GM21423 (cell line): ENCODE results near the gene NRAP.

ENCODE experiments used
- ATAC-seq: cut with Tn5 transposase; IDR thresholded peaks from one replicate; pipeline ENCODE4 v1.9.1; 2021; ENCODE audit warnings: mild to moderate bottlenecking, moderate library complexity; ENCODE audit not compliant: unreplicated experiment

Gene NRAP

GRCh38 chr10:113644185-113645120 is 19.4 kb downstream of the NRAP start:
- ATAC-seq = no peak

GRCh38 chr10:113643183-113643582 is 20.7 kb downstream of the NRAP start:
- ATAC-seq = no peak

- ATAC-seq = no peak
These were observed 22.1 kb downstream of the NRAP start for GRCh38 chr10:113641702-113642101.

GRCh38 chr10:113639966-113640365 is 23.9 kb downstream of the NRAP start:
- no peak for ATAC-seq

GRCh38 chr10:113631684-113632367 is 32.0 kb downstream of the NRAP start:
- no peak for ATAC-seq

- no peak for ATAC-seq
These were observed 32.8 kb downstream of the NRAP start for GRCh38 chr10:113630929-113631533.

GRCh38 chr10:113628607-113629153 is 35.2 kb downstream of the NRAP start:
- ATAC-seq = no peak

- ATAC-seq = no peak
These were observed 36.0 kb downstream of the NRAP start for GRCh38 chr10:113627836-113628235.

GRCh38 chr10:113626809-113627355 is 37.0 kb downstream of the NRAP start:
- no peak for ATAC-seq

GRCh38 chr10:113625461-113626186 is 38.2 kb downstream of the NRAP start:
- ATAC-seq = no peak

- ATAC-seq = no peak
These were observed 41.0 kb downstream of the NRAP start for GRCh38 chr10:113622831-113623230.

GRCh38 chr10:113621799-113622198 is 42.0 kb downstream of the NRAP start:
- no peak for ATAC-seq

GRCh38 chr10:113620936-113621335 is 42.9 kb downstream of the NRAP start:
- ATAC-seq = no peak

GRCh38 chr10:113620511-113620910 is 43.3 kb downstream of the NRAP start:
- no peak for ATAC-seq

GRCh38 chr10:113619401-113619800 is 44.4 kb downstream of the NRAP start:
- ATAC-seq = no peak

GRCh38 chr10:113618338-113618737 is 45.5 kb downstream of the NRAP start:
- no peak for ATAC-seq

GRCh38 chr10:113617086-113617485 is 46.8 kb downstream of the NRAP start:
- no peak for ATAC-seq

- ATAC-seq = no peak
These were observed 47.4 kb downstream of the NRAP start for GRCh38 chr10:113616244-113617074.

GRCh38 chr10:113613977-113614690 is 49.7 kb downstream of the NRAP start:
- no peak for ATAC-seq
